ENCODE measurements around the gene OAS3. TPM values are rescaled to one million over a fixed set of nuclear protein-coding genes. Genes with fewer than 3 reads are reported as not detected.
"Not testable (repeated sequence)": the region's sequence is repeated elsewhere in the genome, so short reads cannot be mapped to it uniquely, and the experiment has no call there.

The OAS3 gene
- total and polyA plus RNA-seq, 3 donors from 2014 or later, result 6.9 to 11.5 (median 8.5) TPM

- no peaks in the 10 kb centered on the region for H3K36me3 ChIP-seq (ENCODE audit: low read depth, missing control alignments)
- H3K4me3 ChIP-seq, result no peak overlapping the region
- no peaks in the 10 kb centered on the region for H3K27me3 ChIP-seq
- TF ChIP-seq CTCF (IDR thresholded peaks at IDR 0.05) (no peak), POLR2A (IDR thresholded peaks at IDR 0.05) (no peak)
- intact Hi-C loops (cut with DNase I; ENCODE audit: low total_unique reads), result no loop called here
- no peaks in the 10 kb centered on the region for H3K9me3 ChIP-seq
- 86 to 93% methylated on average over 13 to 14 of the region's 14 CpGs for WGBS, 2 donors
- DNase-seq, result no peak
- no peak overlapping the region for H3K27ac ChIP-seq
- no peaks in the 10 kb centered on the region for H3K4me1 ChIP-seq
Measured at GRCh38 chr12:112946236-112947000, 8.1 kb downstream of the OAS3 start.

GRCh38 chr12:112947314-112947713 lies 9.0 kb downstream of the OAS3 start:
- no peaks in the 10 kb centered on the region for H3K4me1 ChIP-seq
- no peak for DNase-seq
- H3K27ac ChIP-seq, result no peak overlapping the region
- 3 to 31% methylated on average over 1 of the region's 1 CpG for WGBS, 2 donors
- intact Hi-C loops (cut with DNase I; ENCODE audit: low total_unique reads), result no loop called here
- no peak for TF ChIP-seq CTCF (IDR thresholded peaks at IDR 0.05)
- TF ChIP-seq POLR2A (IDR thresholded peaks at IDR 0.05), result no peak
- H3K9me3 ChIP-seq, result no peaks in the 10 kb centered on the region
- H3K36me3 ChIP-seq (ENCODE audit: low read depth, missing control alignments), result no peaks in the 10 kb centered on the region
- no peak overlapping the region for H3K4me3 ChIP-seq
- H3K27me3 ChIP-seq, result no peaks in the 10 kb centered on the region

GRCh38 chr12:112947761-112948160 lies 9.5 kb downstream of the OAS3 start:
- no peaks in the 10 kb centered on the region for H3K27me3 ChIP-seq

GRCh38 chr12:112948806-112949205 lies 10.5 kb downstream of the OAS3 start:
- no peaks in the 10 kb centered on the region for H3K36me3 ChIP-seq (ENCODE audit: low read depth, missing control alignments)
- no peak overlapping the region for H3K4me3 ChIP-seq
- no peaks in the 10 kb centered on the region for H3K4me1 ChIP-seq
- DNase-seq, result no peak
- H3K9me3 ChIP-seq, result no peaks in the 10 kb centered on the region
- no peaks in the 10 kb centered on the region for H3K27me3 ChIP-seq
- no peak overlapping the region for H3K27ac ChIP-seq
- no peak for TF ChIP-seq POLR2A (IDR thresholded peaks at IDR 0.05)
- no peak for TF ChIP-seq CTCF (IDR thresholded peaks at IDR 0.05)
- 91 to 100% methylated on average over 5 to 7 of the region's 7 CpGs for WGBS, 2 donors
- intact Hi-C loops (cut with DNase I; ENCODE audit: low total_unique reads), result no loop called here

More at GRCh38 chr12:112947761-112948160, 9.5 kb downstream of the OAS3 start:
- DNase-seq, result no peak
- H3K4me1 ChIP-seq, result no peaks in the 10 kb centered on the region
- H3K36me3 ChIP-seq (ENCODE audit: low read depth, missing control alignments), result no peaks in the 10 kb centered on the region
- 94 to 97% methylated on average over 5 of the region's 5 CpGs for whole genome bisulfite sequencing, 2 donors
- no peak for TF ChIP-seq CTCF (IDR thresholded peaks at IDR 0.05)
- TF ChIP-seq POLR2A (IDR thresholded peaks at IDR 0.05), result no peak
- intact Hi-C loops (cut with DNase I; ENCODE audit: low total_unique reads), result no loop called here
- H3K9me3 ChIP-seq, result no peaks in the 10 kb centered on the region
- H3K27ac ChIP-seq, result no peak overlapping the region
- no peak overlapping the region for H3K4me3 ChIP-seq

GRCh38 chr12:112950701-112951100 lies 12.4 kb downstream of the OAS3 start:
- no peaks in the 10 kb centered on the region for H3K9me3 ChIP-seq
- 93 to 98% methylated on average over 5 to 11 of the region's 11 CpGs for WGBS, 2 donors
- no peak overlapping the region for H3K27ac ChIP-seq
- H3K36me3 ChIP-seq (ENCODE audit: low read depth, missing control alignments), result no peaks in the 10 kb centered on the region
- TF ChIP-seq POLR2A (IDR thresholded peaks at IDR 0.05) (no peak), CTCF (IDR thresholded peaks at IDR 0.05) (no peak)
- H3K4me1 ChIP-seq, result no peaks in the 10 kb centered on the region
- H3K27me3 ChIP-seq, result no peaks in the 10 kb centered on the region
- no peak for DNase-seq
- no peak overlapping the region for H3K4me3 ChIP-seq
- intact Hi-C loops (cut with DNase I; ENCODE audit: low total_unique reads), result no loop called here

GRCh38 chr12:112957125-112957524 lies 18.9 kb downstream of the OAS3 start:
- H3K27me3 ChIP-seq; H3K27ac ChIP-seq; DNase-seq; H3K36me3 ChIP-seq (ENCODE audit: low read depth, missing control alignments); H3K4me1 ChIP-seq; H3K4me3 ChIP-seq; intact Hi-C loops (cut with DNase I; ENCODE audit: low total_unique reads); H3K9me3 ChIP-seq: not testable (repeated sequence)
- 93% methylated on average over 4 of the region's 4 CpGs for WGBS, 2 donors

Measured in testis (tissue), 3 donors.